Esophagus squamous epithelium (tissue), 5 donors: ENCODE results near the gene ATAD1. TPM values are rescaled to one million over a fixed set of nuclear protein-coding genes. Genes with fewer than 3 reads are reported as not detected.
"Not testable (repeated sequence)": the region's sequence is repeated elsewhere in the genome, so short reads cannot be mapped to it uniquely, and the experiment has no call there.

Experiments used
- DNase-seq: peaks from one replicate; lab custom pipeline; 2025; lab: John Stamatoyannopoulos, UW
- H3K27ac ChIP-seq, 4 donors: fragments of 200-600 bp; sonication (generic); one replicate each; pipeline ENCODE4 v1.5.1; 2016 to 2019; ENCODE audit warnings: mild to moderate bottlenecking in 1 of 4
- H3K27me3 ChIP-seq, 4 donors: fragments of 200-600 bp; sonication (generic); 1 replicate in 3 of 4; 2 replicates in 1 of 4; pipeline versions ENCODE4 v1.5.1 to v1.6.0; 2017 to 2021; ENCODE audit warnings: antibody characterized with exemption in 1 of 4
- H3K36me3 ChIP-seq, 3 donors: fragments of 200-600 bp; sonication (generic); one replicate each; pipeline ENCODE4 v1.5.1; 2016 to 2019
- H3K4me1 ChIP-seq, 3 donors: fragments of 200-600 bp; sonication (generic); one replicate each; pipeline ENCODE4 v1.5.1; 2017 to 2019
- H3K4me3 ChIP-seq, 4 donors: fragments of 200-600 bp; sonication (generic); 1 replicate in 3 of 4; 2 replicates in 1 of 4; pipeline ENCODE4 v1.5.1; 2016 to 2019; ENCODE audit warnings: mild to moderate bottlenecking in 2 of 4, moderate library complexity in 1 of 4
- H3K9me3 ChIP-seq, 3 donors: fragments of 200-600 bp; sonication (generic); one replicate each; pipeline ENCODE4 v1.5.1; 2016 to 2019
- POLR2A ChIP-seq, 4 donors: fragments of 450-650 bp; IDR thresholded peaks; one replicate each; pipeline ENCODE4 v1.6.1; 2017; ENCODE audit warnings: antibody characterized with exemption in 4 of 4, mild to moderate bottlenecking in 4 of 4, moderate library complexity in 3 of 4
- WGBS, 2 donors: methylation state at CpG; one replicate each; pipeline ENCODE4 v1.1.5; 2018; 5-methylcytosine and 5-hydroxymethylcytosine counted together
- intact Hi-C: fragments of 100-400 bp; cut with DNase I; formaldehyde crosslinking; loops from one replicate; pipeline ENCODE4 v1.15.0; 2022
- total RNA-seq, 4 donors: library from RNA; depleted of rRNA; stranded (reverse); fragments of >200 nt; gene quantifications; one replicate each; pipeline ENCODE4 v1.1.0, GENCODE V29; 2016
- TF ChIP-seq, protein P1 (sequence below), 6 experiments: fragments of 450-650 bp in 4 of 6; fragments of 200-600 bp in 2 of 6; sonication (generic) in 2 of 6; IDR thresholded peaks; one replicate each; pipeline ENCODE4 v1.5.1; 2016 to 2019; ENCODE audit warnings: antibody characterized with exemption in 6 of 6, mild to moderate bottlenecking in 4 of 6, moderate library complexity in 4 of 6
- donor health status: DM: yes; HTN: yes; CAD: no.

Gene ATAD1
- total RNA-seq, 4 donors from 2014 or later: 22.3 to 30.1 (median 26.2) TPM

GRCh38 chr10:87852089-87852488 is 34.1 kb upstream of the ATAD1 start:
- intact Hi-C loops: loop anchor here (10.0 kb wide), 1 partner anchor 533 kb away; no protein-coding TSS in a partner anchor
- peaks cover 0 to 11% (median 7%) of the 10 kb centered on the region in 3 donors for H3K4me1 ChIP-seq
- no peak overlapping the region for H3K27ac ChIP-seq
- DNase-seq: no peak
- no peaks in the 10 kb centered on the region for H3K27me3 ChIP-seq
- 88 to 96% methylated on average over 1 of the region's 1 CpG for WGBS, 2 donors
- H3K36me3 ChIP-seq: no peaks in the 10 kb centered on the region
- no peaks in the 10 kb centered on the region for H3K9me3 ChIP-seq
- TF ChIP-seq, protein P1, sequence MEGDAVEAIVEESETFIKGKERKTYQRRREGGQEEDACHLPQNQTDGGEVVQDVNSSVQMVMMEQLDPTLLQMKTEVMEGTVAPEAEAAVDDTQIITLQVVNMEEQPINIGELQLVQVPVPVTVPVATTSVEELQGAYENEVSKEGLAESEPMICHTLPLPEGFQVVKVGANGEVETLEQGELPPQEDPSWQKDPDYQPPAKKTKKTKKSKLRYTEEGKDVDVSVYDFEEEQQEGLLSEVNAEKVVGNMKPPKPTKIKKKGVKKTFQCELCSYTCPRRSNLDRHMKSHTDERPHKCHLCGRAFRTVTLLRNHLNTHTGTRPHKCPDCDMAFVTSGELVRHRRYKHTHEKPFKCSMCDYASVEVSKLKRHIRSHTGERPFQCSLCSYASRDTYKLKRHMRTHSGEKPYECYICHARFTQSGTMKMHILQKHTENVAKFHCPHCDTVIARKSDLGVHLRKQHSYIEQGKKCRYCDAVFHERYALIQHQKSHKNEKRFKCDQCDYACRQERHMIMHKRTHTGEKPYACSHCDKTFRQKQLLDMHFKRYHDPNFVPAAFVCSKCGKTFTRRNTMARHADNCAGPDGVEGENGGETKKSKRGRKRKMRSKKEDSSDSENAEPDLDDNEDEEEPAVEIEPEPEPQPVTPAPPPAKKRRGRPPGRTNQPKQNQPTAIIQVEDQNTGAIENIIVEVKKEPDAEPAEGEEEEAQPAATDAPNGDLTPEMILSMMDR (IDR thresholded peaks at IDR 0.05): no peak
- no peak for TF ChIP-seq POLR2A (IDR thresholded peaks at IDR 0.05)
- no peak overlapping the region for H3K4me3 ChIP-seq

DNA sequence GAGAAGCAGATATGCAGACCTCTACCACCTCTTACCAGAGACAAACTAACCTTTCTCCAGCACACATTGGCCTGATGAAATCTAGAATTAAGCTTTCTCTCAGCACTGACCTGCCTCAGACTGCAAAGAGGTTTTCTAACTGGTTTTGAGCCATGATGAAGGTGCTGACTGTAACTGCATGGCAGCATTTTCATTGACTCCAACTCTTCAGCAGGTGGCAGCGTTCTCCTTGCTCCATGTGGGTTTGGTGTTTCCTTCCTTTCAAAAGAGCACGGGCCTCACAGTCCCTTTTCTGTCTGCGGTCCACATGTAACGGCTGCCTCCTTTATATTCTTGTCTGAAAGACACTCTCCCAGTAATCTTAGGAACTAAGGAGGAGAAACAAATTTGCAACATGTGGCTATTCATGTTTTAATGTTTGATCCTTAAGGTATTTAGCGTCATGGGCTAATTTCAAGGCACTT is 32.7 kb upstream of the ATAD1 start:
- Histone ChIP-seq H3K27ac (no peak overlapping the region), H3K9me3 (no peaks in the 10 kb centered on the region), H3K4me1 (peaks cover 0 to 15% (median 9%) of the 10 kb centered on the region in 3 donors), H3K36me3 (no peaks in the 10 kb centered on the region), H3K4me3 (no peak overlapping the region), H3K27me3 (no peaks in the 10 kb centered on the region)
- TF ChIP-seq, protein P1 (IDR thresholded peaks at IDR 0.05): peak; percentile 34 to 70 (median 62)
- no peak for TF ChIP-seq POLR2A (IDR thresholded peaks at IDR 0.05)
- intact Hi-C loops: loop anchor here (10.0 kb wide), 1 partner anchor 534 kb away; no protein-coding TSS in a partner anchor
- WGBS, 2 donors: 18 to 21% methylated on average over 5 of the region's 5 CpGs
- DNase-seq: no peak

- TF ChIP-seq, protein P1 (IDR thresholded peaks at IDR 0.05): no peak
- no peak for TF ChIP-seq POLR2A (IDR thresholded peaks at IDR 0.05)
- Histone ChIP-seq H3K9me3 (no peaks in the 10 kb centered on the region), H3K27me3 (no peaks in the 10 kb centered on the region), H3K27ac (no peak overlapping the region), H3K4me3 (no peak overlapping the region), H3K4me1 (peaks cover 0 to 29% (median 13%) of the 10 kb centered on the region in 3 donors), H3K36me3 (no peaks in the 10 kb centered on the region)
- intact Hi-C loops: no loop called here
- DNase-seq: no peak
Observed at GRCh38 chr10:87849001-87849400, 31.0 kb upstream of the ATAD1 start.

- no peak overlapping the region for H3K27ac ChIP-seq
- intact Hi-C loops: no loop called here
- no peaks in the 10 kb centered on the region for H3K36me3 ChIP-seq
- no peaks in the 10 kb centered on the region for H3K9me3 ChIP-seq
- no peaks in the 10 kb centered on the region for H3K27me3 ChIP-seq
- H3K4me3 ChIP-seq: no peak overlapping the region
- DNase-seq: no peak
- TF ChIP-seq POLR2A (IDR thresholded peaks at IDR 0.05): no peak
- peaks cover 0 to 39% (median 22%) of the 10 kb centered on the region in 3 donors for H3K4me1 ChIP-seq
Observed at GRCh38 chr10:87847550-87847949, 29.5 kb upstream of the ATAD1 start.

DNA sequence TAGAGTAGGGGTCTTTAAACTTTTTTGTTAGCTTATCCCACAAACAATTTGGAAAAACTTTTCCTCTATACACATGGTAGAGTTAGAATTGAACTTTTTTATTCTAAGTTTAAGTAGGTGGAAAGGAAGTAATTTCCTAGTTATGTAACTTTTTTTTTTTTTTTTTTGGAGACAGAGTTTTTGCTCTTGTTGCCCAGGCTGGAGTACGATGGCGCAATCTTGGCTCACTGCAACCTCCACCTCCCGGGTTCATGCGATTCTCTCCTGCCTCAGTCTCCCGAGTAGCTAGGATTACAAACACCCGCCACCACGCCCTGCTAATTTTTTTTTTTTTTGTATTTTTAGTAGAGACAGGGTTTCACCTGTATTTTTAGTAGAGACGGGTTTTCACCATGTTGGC is 28.7 kb upstream of the ATAD1 start:
- H3K36me3 ChIP-seq, H3K27ac ChIP-seq, intact Hi-C loops, H3K4me3 ChIP-seq, DNase-seq, H3K27me3 ChIP-seq, H3K9me3 ChIP-seq: not testable (repeated sequence)
- WGBS, 2 donors: 73% methylated on average over 8 of the region's 8 CpGs
- H3K4me1 ChIP-seq: peaks cover 0 to 47% (median 23%) of the 10 kb centered on the region in 3 donors

- Histone ChIP-seq H3K27me3 (no peaks in the 10 kb centered on the region), H3K4me1 (peaks cover 0 to 48% (median 23%) of the 10 kb centered on the region in 3 donors), H3K27ac (peak overlapping the region in 1 of 4 donors; percentile 43), H3K36me3 (no peaks in the 10 kb centered on the region), H3K4me3 (no peak overlapping the region), H3K9me3 (no peaks in the 10 kb centered on the region)
- no peak for TF ChIP-seq POLR2A (IDR thresholded peaks at IDR 0.05)
- TF ChIP-seq, protein P1 (IDR thresholded peaks at IDR 0.05): no peak
- WGBS, 2 donors: 76 to 82% methylated on average over 7 of the region's 7 CpGs
- no peak for DNase-seq
- intact Hi-C loops: no loop called here
Observed at GRCh38 chr10:87846023-87846422, 28.0 kb upstream of the ATAD1 start.
